HG03060 (cell line): ENCODE measurements around the gene CLMN.
"Not testable (repeated sequence)": the region's sequence is repeated elsewhere in the genome, so short reads cannot be mapped to it uniquely, and the experiment has no call there.

Source experiments
- ATAC-seq: cut with Tn5 transposase; IDR thresholded peaks from one replicate; pipeline ENCODE4 v1.9.1; 2021; ENCODE audit warnings: low read depth, moderate number of reproducible peaks; ENCODE audit not compliant: unreplicated experiment

The CLMN gene

DNA sequence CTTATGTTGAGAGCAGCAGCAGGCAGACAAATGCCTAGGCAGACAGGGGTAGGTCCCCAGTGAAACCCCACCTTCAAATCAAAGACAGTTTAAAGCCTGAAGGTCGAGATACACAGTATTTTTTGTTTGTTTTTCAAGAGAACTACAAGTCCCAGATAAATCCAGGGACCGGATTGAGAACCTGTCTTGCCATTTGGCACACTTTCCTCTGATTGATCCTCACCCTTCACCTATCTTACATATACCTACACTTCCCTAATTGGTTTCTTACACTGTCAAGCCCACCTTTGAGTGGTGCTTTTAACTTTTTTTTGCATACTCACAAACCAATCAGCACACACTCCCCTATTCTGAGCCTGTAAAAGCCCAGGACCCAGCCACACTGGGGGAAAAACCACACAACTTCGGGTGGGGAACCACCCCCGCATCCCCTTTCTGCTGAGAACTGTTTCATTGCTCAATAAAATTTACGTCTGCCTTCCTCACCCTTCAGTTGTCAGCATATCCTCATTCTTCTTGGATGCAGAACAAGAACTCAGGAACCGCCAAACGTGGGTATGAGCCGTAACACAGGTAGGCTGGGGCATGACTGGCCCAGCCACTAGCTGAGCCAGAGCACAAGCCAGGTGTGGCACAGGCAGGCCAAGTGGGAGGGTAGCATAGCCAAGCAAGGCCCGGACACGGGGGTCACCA, 173.5 kb downstream of the CLMN start:
- no peak for ATAC-seq

GRCh38 chr14:95144849-95145248, 174.9 kb downstream of the CLMN start:
- ATAC-seq, result no peak

- ATAC-seq, result no peak
Measured at GRCh38 chr14:95143808-95144620, 175.7 kb downstream of the CLMN start.

GRCh38 chr14:95142208-95142607, 177.5 kb downstream of the CLMN start:
- ATAC-seq, result no peak

DNA sequence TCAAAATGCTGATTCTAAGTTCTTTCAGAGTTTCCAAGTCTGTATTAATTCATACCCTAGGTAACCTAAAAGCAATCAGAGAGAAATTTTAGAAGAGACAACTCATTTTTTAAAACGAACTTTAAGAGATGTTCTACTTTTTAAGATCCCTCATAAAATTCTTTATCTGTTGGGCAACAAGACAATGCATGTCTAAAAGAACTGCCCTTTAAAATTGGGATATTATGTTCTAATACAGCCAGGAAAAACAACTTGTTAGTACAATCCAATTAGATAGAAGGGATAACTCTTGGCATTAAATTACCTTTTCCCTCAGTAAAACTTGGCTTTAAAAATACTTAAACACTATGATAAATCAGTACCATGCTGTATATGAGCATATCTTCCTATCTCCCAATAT, 178.0 kb downstream of the CLMN start:
- no peak for ATAC-seq

DNA sequence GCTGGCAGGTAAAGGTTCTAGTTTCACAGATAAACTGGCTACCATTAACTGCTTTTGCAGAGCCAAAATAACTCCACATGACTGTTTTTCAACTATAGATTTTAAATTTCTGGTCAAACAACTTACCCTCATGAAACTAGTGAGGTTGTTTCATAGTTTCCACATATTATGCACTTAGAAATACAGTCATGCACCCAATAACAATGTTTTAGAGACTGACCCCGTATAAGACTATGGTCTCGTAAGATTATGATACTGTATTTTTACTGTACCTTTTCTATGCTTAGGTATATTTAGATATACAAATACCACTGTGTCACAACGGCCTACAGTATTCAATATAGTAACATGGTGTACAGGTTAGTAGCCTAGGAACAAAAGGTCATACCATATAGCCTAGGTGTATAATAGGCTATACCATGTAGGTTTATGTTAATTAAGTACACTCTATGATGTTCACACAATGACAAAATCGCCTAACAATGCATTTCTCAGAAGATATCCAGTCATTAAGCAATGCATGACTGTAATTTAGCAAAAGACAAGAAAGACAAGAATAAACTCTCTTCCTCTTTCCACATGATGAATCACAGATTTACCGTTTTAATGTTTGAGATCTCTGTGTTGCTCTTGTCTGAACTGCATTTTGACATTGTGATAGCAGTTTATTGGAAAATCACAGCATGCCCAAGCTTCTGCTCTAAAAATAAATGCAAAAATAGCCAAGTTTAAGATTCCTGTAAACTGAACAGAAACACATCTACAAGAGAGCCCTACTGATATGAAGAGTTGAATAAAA, 179.4 kb downstream of the CLMN start:
- ATAC-seq, result no peak

DNA sequence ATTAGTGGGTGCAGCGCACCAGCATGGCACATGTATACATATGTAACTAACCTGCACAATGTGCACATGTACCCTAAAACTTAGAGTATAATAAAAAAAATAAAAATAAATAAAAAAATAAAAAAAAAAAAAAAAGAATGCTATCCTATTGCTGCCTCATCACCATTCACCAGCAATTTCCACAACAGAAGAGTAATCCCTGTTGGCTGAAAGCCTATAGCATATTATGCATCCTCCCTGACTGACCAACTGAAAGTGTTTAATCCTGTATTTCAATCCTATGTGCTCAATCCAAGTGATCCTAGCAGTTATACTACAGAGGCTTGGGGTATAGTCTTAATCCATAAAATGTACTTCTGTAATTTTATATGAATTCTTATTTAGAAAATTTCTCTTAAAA, 180.8 kb downstream of the CLMN start:
- no peak for ATAC-seq

- ATAC-seq, result not testable (repeated sequence)
Measured at GRCh38 chr14:95138455-95138854, 181.3 kb downstream of the CLMN start.

GRCh38 chr14:95137804-95138167, 181.9 kb downstream of the CLMN start:
- no peak for ATAC-seq

DNA sequence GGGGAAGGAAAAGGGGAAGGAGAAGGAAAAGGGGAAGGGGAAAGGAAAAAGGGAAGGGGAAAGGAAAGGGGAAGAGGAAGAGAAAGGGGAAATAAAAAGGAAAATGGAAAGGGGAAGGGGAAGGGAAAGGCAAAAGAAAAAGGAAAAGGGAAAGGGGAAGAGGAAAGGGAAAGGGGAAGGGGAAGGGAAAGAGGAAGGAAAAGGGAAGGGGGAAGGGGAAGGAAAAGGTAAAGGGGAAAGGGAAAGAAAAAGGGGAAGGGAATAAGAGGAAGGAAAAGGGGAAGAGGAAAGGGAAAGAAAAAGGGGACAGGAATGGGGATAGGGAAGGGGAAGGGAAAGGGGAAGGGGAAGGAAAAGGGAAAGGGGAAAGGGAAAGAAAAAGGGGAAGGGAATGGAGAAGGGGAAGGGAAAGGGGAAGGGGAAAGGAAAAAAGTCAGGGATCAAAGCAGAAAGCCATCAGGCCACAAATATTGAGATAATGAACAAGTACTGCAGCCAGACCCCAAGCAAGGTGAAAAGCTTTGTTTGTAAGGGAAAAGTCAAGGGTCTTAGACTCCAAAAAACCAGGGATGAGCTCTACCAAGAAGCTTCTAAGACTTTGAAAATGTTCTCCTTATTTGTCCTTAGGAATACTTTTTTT, 182.4 kb downstream of the CLMN start:
- ATAC-seq, result no peak

DNA sequence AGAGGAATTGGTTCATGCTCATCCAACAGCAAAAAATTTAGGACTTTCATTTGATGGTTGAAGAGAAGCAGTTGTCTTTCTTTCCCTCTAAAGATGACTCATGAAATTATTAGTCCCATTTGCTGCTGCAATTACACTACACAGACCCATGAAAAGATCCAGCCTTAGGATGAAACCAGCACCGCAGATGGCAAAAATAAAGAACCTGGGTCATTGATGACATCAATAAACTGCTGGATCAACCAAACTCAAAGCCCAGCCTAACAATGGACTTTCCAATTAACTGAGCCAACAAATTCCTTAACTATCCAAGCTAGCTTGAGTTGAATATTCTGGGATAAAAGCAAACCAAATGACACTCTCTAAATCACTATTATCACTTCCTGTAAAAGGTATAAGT, 183.1 kb downstream of the CLMN start:
- no peak for ATAC-seq

- ATAC-seq, result no peak
Measured at GRCh38 chr14:95134304-95134933, 185.3 kb downstream of the CLMN start.

DNA sequence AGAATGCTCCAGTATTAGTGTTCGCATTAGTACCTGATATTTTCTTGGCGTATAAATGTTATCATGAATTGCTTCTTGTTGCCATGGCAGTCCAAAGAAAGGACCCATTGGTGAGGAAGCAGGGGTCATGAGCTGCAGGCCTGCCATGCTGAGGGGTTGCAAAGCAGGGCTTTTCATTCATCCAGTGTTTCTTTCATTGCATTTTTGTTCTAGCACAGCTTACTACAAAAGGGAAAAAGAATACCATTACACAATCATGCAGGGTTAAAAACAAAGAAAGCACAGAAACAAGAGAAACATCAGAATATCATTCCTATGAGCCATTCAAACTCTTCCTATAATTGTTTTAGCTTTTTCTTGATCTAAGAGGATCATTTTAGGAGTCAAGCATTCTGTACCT, 186.4 kb downstream of the CLMN start:
- ATAC-seq, result no peak

- ATAC-seq, result no peak
Measured at GRCh38 chr14:95132760-95133159, 186.9 kb downstream of the CLMN start.
